HUES64 (cell line): Measurements from ENCODE around the gene ASPHD1.
"Not testable (repeated sequence)": the region's sequence is repeated elsewhere in the genome, so short reads cannot be mapped to it uniquely, and the experiment has no call there.

Experiments used
- H3K27ac ChIP-seq: 2 replicates; pipeline ENCODE4 v1.7.0; 2013; ENCODE audit warnings: low read depth, low read length, inconsistent platforms
- H3K27me3 ChIP-seq: 2 replicates; pipeline ENCODE4 v1.6.1; 2013; ENCODE audit warnings: mild to moderate bottlenecking, low read length; ENCODE audit not compliant: insufficient read depth
- H3K36me3 ChIP-seq: 2 replicates; pipeline ENCODE4 v1.6.1; 2013; ENCODE audit warnings: mild to moderate bottlenecking, low read length; ENCODE audit not compliant: insufficient read depth
- H3K4me1 ChIP-seq: 2 replicates; pipeline ENCODE4 v1.6.1; 2013; ENCODE audit warnings: mild to moderate bottlenecking, low read length, moderate library complexity; ENCODE audit not compliant: insufficient read depth
- H3K4me3 ChIP-seq: 2 replicates; pipeline ENCODE4 v1.5.1; 2013; ENCODE audit warnings: mild to moderate bottlenecking, low read length, moderate library complexity
- H3K9ac ChIP-seq: 2 replicates; pipeline ENCODE4 v1.6.1; 2013; ENCODE audit warnings: mild to moderate bottlenecking, low read depth, low read length
- H3K9me3 ChIP-seq: 2 replicates; pipeline ENCODE4 v1.6.1; 2013; ENCODE audit warnings: low read depth, low read length; ENCODE audit not compliant: insufficient read depth
- WGBS: fragments of 150-250, 120-280 bp; methylation state at CpG from one replicate; pipeline ENCODE4 v1.1.7; 2013; ENCODE audit warnings: missing lambda C conversion rate; 5-methylcytosine and 5-hydroxymethylcytosine counted together

ASPHD1 gene

GRCh38 chr16:29922986-29923501 is 22.8 kb downstream of the ASPHD1 start:
- Histone ChIP-seq H3K27ac (no peak overlapping the region), H3K27me3 (no peaks in the 10 kb centered on the region), H3K4me1 (peaks cover 7% of the 10 kb centered on the region; the same call in 1 of the 2 replicates), H3K9ac (no peak overlapping the region), H3K36me3 (peaks cover 45% of the 10 kb centered on the region), H3K4me3 (no peak overlapping the region), H3K9me3 (no peaks in the 10 kb centered on the region)
- 95% methylated on average over 12 of the region's 12 CpGs for WGBS

- Histone ChIP-seq H3K4me3 (peak overlapping the region; percentile 77), H3K9ac (peak overlapping the region; percentile 94; the same call in 1 of the 2 replicates), H3K36me3 (peaks cover 29% of the 10 kb centered on the region), H3K4me1 (peaks cover 7% of the 10 kb centered on the region; the same call in 1 of the 2 replicates), H3K27ac (no peak overlapping the region), H3K27me3 (no peaks in the 10 kb centered on the region), H3K9me3 (no peaks in the 10 kb centered on the region)
- WGBS = 12% methylated on average over 9 of the region's 9 CpGs
Observed at GRCh38 chr16:29925105-29925756, 24.9 kb downstream of the ASPHD1 start.

- Histone ChIP-seq H3K36me3 (peaks cover 21% of the 10 kb centered on the region), H3K27me3 (no peaks in the 10 kb centered on the region), H3K4me1 (peaks cover 7% of the 10 kb centered on the region; the same call in 1 of the 2 replicates), H3K9ac (peak within 1 kb of the TSS; percentile 94), H3K9me3 (no peaks in the 10 kb centered on the region), H3K4me3 (peak within 1 kb of the TSS; percentile 77), H3K27ac (peak within 1 kb of the TSS; percentile 78)
- under 1% methylated on average over 89 of the region's 89 CpGs for WGBS
Observed at GRCh38 chr16:29925781-29926710, 25.8 kb downstream of the ASPHD1 start, which contains the start of gene KCTD13. TSS of gene KCTD13 (minus strand) at chr16:29926226. CDS start at chr16:29926033, 193 bp downstream.

- H3K27me3 ChIP-seq = no peaks in the 10 kb centered on the region
- no peaks in the 10 kb centered on the region for H3K9me3 ChIP-seq
- H3K36me3 ChIP-seq = peaks cover 15% of the 10 kb centered on the region
- 12% methylated on average over 12 of the region's 12 CpGs for WGBS
- H3K9ac ChIP-seq = peak overlapping the region; percentile 94
- H3K27ac ChIP-seq = peak overlapping the region; percentile 78
- H3K4me1 ChIP-seq = peaks cover 7% of the 10 kb centered on the region; the same call in 1 of the 2 replicates
- peak overlapping the region; percentile 77 for H3K4me3 ChIP-seq
Observed at GRCh38 chr16:29926711-29927052, 26.4 kb downstream of the ASPHD1 start.

- no peaks in the 10 kb centered on the region for H3K27me3 ChIP-seq
- H3K4me3 ChIP-seq = peak overlapping the region; percentile 77
- H3K27ac ChIP-seq = no peak overlapping the region
- 84% methylated on average over 11 of the region's 12 CpGs for whole genome bisulfite sequencing
- H3K9ac ChIP-seq = peak overlapping the region; percentile 94; the same call in 1 of the 2 replicates
- peaks cover 7% of the 10 kb centered on the region; the same call in 1 of the 2 replicates for H3K4me1 ChIP-seq
- peaks cover 8% of the 10 kb centered on the region for H3K36me3 ChIP-seq
- no peaks in the 10 kb centered on the region for H3K9me3 ChIP-seq
Observed at GRCh38 chr16:29927070-29927905, 27.0 kb downstream of the ASPHD1 start.

GRCh38 chr16:29931750-29932149 is 31.5 kb downstream of the ASPHD1 start:
- not testable (repeated sequence) for H3K9ac ChIP-seq, H3K9me3 ChIP-seq, H3K4me1 ChIP-seq, H3K4me3 ChIP-seq, H3K36me3 ChIP-seq, H3K27ac ChIP-seq, H3K27me3 ChIP-seq
- no CpG with 5 or more reads among the region's 2 CpGs for WGBS

- peaks cover 7% of the 10 kb centered on the region; the same call in 1 of the 2 replicates for H3K4me1 ChIP-seq
- H3K27ac ChIP-seq = no peak overlapping the region
- no peaks in the 10 kb centered on the region for H3K27me3 ChIP-seq
- 92% methylated on average over 4 of the region's 4 CpGs for WGBS
- H3K9me3 ChIP-seq = no peaks in the 10 kb centered on the region
- H3K4me3 ChIP-seq = no peak overlapping the region
- no peaks in the 10 kb centered on the region for H3K36me3 ChIP-seq
- H3K9ac ChIP-seq = no peak overlapping the region
Observed at GRCh38 chr16:29940656-29941055, 40.4 kb downstream of the ASPHD1 start.

GRCh38 chr16:29943846-29944799 is 43.8 kb downstream of the ASPHD1 start:
- Histone ChIP-seq H3K9ac (no peak overlapping the region), H3K36me3 (no peaks in the 10 kb centered on the region), H3K27ac (peak overlapping the region; percentile 71), H3K9me3 (no peaks in the 10 kb centered on the region), H3K27me3 (no peaks in the 10 kb centered on the region), H3K4me3 (no peak overlapping the region), H3K4me1 (peaks cover 7% of the 10 kb centered on the region; the same call in 1 of the 2 replicates)
- 57% methylated on average over 11 of the region's 11 CpGs for WGBS

GRCh38 chr16:29947897-29948296 is 47.6 kb downstream of the ASPHD1 start:
- no peak overlapping the region for H3K9ac ChIP-seq
- H3K27ac ChIP-seq = no peak overlapping the region
- H3K4me1 ChIP-seq = peaks cover 12% of the 10 kb centered on the region; the same call in 1 of the 2 replicates
- H3K36me3 ChIP-seq = no peaks in the 10 kb centered on the region
- 87% methylated on average over 2 of the region's 2 CpGs for WGBS
- H3K4me3 ChIP-seq = no peak overlapping the region
- no peaks in the 10 kb centered on the region for H3K27me3 ChIP-seq
- H3K9me3 ChIP-seq = no peaks in the 10 kb centered on the region
